ENCODE data around the gene RHBDL3.

DNA sequence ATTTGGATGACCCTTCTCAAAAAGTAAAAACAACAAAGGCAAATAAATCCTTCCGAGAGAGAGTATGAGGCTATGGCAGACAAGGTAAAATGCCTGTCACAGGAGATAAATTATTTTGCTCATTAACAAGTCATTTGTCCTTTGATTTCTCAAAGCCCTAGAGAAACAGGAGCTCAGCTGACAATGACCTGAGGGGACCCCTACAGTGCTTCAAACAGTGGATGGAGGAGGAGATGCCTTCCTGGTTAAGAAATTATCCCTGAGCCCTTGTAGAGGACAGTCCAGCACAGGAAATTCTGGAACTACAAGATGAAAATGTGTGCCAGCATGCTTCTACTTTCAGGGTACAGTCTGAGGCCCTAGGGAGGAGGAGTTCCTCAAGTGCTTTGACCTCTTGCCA is 24.0 kb upstream of the RHBDL3 start:
- TF ChIP-seq, protein P1, sequence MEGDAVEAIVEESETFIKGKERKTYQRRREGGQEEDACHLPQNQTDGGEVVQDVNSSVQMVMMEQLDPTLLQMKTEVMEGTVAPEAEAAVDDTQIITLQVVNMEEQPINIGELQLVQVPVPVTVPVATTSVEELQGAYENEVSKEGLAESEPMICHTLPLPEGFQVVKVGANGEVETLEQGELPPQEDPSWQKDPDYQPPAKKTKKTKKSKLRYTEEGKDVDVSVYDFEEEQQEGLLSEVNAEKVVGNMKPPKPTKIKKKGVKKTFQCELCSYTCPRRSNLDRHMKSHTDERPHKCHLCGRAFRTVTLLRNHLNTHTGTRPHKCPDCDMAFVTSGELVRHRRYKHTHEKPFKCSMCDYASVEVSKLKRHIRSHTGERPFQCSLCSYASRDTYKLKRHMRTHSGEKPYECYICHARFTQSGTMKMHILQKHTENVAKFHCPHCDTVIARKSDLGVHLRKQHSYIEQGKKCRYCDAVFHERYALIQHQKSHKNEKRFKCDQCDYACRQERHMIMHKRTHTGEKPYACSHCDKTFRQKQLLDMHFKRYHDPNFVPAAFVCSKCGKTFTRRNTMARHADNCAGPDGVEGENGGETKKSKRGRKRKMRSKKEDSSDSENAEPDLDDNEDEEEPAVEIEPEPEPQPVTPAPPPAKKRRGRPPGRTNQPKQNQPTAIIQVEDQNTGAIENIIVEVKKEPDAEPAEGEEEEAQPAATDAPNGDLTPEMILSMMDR (IDR thresholded peaks at IDR 0.05; ENCODE audit: extremely low read depth in 1 of 2, insufficient read depth in 1 of 2, low read depth in 1 of 2, low read length in 2 of 2), result no peak
- TF ChIP-seq, protein P2, sequence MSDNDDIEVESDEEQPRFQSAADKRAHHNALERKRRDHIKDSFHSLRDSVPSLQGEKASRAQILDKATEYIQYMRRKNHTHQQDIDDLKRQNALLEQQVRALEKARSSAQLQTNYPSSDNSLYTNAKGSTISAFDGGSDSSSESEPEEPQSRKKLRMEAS (IDR thresholded peaks at IDR 0.05; ENCODE audit: insufficient read depth, insufficient read length), result no peak

Data from endothelial cell of umbilical vein (primary cell).